Gastroesophageal sphincter (tissue), 4 donors: ENCODE results near the gene TOMM7. TPM values are rescaled to one million over a fixed set of nuclear protein-coding genes. Genes with fewer than 3 reads are reported as not detected.
"Not testable (repeated sequence)": the region's sequence is repeated elsewhere in the genome, so short reads cannot be mapped to it uniquely, and the experiment has no call there.

ENCODE experiments used
- ATAC-seq: fragments of 150-250 bp; one replicate; pipeline ENCODE4 v1.9.1; 2016; ENCODE audit warnings: mild to moderate bottlenecking, moderate library complexity
- H3K27ac ChIP-seq, 4 donors: fragments of 200-600 bp; sonication (generic) in 3 of 4; 1 replicate in 3 of 4; 2 replicates in 1 of 4; pipeline ENCODE4 v1.5.1; 2016 to 2019
- H3K27me3 ChIP-seq: fragments of 200-600 bp; sonication (generic); one replicate; pipeline ENCODE4 v1.5.1; 2019
- H3K36me3 ChIP-seq, 2 donors: fragments of 200-600 bp; sonication (generic); one replicate each; pipeline ENCODE4 v1.5.1; 2019; ENCODE audit warnings: control low read depth in 1 of 2
- H3K4me1 ChIP-seq, 3 donors: fragments of 200-600 bp; sonication (generic); 1 replicate in 2 of 3; 2 replicates in 1 of 3; pipeline ENCODE4 v1.5.1; 2016 to 2019; ENCODE audit warnings: control low read depth in 2 of 3
- H3K4me3 ChIP-seq, 2 donors: fragments of 200-600 bp; sonication (generic); one replicate each; pipeline ENCODE4 v1.5.1; 2019; ENCODE audit warnings: mild to moderate bottlenecking in 1 of 2, moderate library complexity in 1 of 2
- H3K9me3 ChIP-seq, 3 donors: fragments of 200-600 bp; sonication (generic); one replicate each; pipeline ENCODE4 v1.5.1; 2017 to 2019; ENCODE audit warnings: control low read depth in 2 of 3
- EP300 ChIP-seq: sonication (generic); formaldehyde crosslinking; IDR thresholded peaks from one replicate; pipeline ENCODE4 v1.6.1; 2017; ENCODE audit warnings: antibody characterized with exemption, mild to moderate bottlenecking
- POLR2A ChIP-seq, 2 donors: fragments of 450-650 bp; IDR thresholded peaks; one replicate each; pipeline ENCODE4 v1.6.1; 2017; ENCODE audit warnings: antibody characterized with exemption in 2 of 2, mild to moderate bottlenecking in 2 of 2, moderate library complexity in 1 of 2
- POLR2AphosphoS5 ChIP-seq: sonication (generic); formaldehyde crosslinking; IDR thresholded peaks from one replicate; pipeline ENCODE4 v1.6.1; 2017; ENCODE audit warnings: antibody characterized with exemption
- WGBS, 2 donors: methylation state at CpG; one replicate each; pipeline ENCODE4 v1.1.5; 2018; ENCODE audit warnings: low coverage in 1 of 2; 5-methylcytosine and 5-hydroxymethylcytosine counted together
- total RNA-seq, 4 donors: library from RNA; depleted of rRNA; stranded (reverse); fragments of >200 nt; gene quantifications; one replicate each; pipeline ENCODE4 v1.1.0, GENCODE V29; 2016
- TF ChIP-seq, protein P1 (sequence below), 4 experiments: fragments of 200-600 bp in 2 of 4; fragments of 450-650 bp in 2 of 4; sonication (generic) in 1 of 4; IDR thresholded peaks; one replicate each; pipeline ENCODE4 v1.5.1; 2017 to 2019; ENCODE audit warnings: antibody characterized with exemption in 4 of 4, mild to moderate bottlenecking in 2 of 4, moderate library complexity in 2 of 4

The TOMM7 gene
- total RNA-seq, 4 donors from 2014 or later, result 121 to 340 (median 231) TPM

DNA sequence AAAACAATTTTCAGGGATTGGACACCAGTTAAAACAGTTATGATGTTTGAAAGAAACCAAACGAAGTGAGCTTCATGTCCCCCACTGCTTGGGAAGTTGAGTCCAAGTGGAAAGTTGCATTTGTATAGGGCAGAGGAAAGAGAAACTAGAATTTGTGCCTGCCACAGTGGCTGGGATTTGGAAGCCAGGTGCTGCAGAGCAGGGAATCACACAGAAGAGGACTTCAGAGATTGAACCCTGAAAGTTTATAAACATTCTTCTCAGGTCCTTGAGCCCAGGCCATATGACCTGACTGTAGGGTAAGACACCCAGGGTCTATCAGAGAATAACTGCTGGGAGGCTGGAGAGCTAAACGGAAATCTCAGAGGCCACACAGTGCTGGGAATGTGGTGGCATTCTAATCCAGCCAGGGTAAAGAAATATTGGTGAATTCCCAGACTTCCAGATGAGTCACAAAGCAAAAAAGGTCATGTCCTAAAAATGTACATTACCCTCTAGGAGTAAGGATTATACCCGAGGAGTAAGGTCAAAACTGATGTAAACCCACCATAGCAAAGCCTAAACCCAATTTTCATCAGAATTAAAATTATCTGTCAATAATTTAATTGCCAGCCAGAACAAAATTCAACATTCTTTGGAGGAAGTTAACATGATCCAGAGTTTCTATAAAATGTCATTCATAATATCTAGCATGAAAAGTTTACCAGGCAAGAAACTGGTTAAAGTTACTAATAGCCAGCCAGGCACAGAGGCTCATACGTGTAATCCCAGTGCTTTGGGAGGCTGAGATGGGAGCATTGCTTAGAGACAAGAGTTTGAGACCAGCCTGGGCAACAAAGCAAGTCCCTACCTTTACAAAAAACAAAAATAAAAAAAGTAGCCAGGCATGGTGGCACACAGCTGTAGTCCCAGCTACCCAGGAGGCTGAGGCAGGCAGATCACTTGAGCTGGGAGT is 31.2 kb downstream of the TOMM7 start:
- H3K9me3 ChIP-seq, result no peaks in the 10 kb centered on the region
- no peaks in the 10 kb centered on the region for H3K4me1 ChIP-seq
- H3K27ac ChIP-seq, result no peak overlapping the region
- H3K36me3 ChIP-seq, result no peaks in the 10 kb centered on the region
- WGBS, 2 donors, result 52 to 61% methylated on average over 4 of the region's 4 CpGs
- no peaks in the 10 kb centered on the region for H3K27me3 ChIP-seq
- no peak for TF ChIP-seq POLR2AphosphoS5
- ATAC-seq, result no peak
- H3K4me3 ChIP-seq, result no peak overlapping the region

DNA sequence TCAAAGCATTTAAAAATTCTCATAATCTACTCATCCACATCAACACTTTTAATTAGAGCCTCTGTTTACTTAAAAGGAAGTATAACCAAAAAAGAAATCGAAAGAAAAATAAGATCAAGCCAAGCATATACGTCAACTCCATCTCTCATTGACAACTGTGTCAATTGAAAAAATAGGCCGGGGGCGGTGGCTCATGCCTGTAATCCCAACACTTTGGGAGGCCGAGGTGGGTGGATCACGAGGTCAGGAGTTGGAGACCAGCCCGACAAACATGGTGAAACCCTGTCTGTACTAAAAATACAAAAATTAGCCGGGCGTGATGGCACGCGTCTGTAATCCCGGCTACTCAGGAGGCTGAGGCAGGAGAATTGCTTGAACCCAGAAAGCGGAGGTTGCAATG is 32.0 kb downstream of the TOMM7 start:
- H3K27ac ChIP-seq, H3K9me3 ChIP-seq, H3K36me3 ChIP-seq, ATAC-seq, H3K27me3 ChIP-seq, H3K4me1 ChIP-seq, H3K4me3 ChIP-seq: not testable (repeated sequence)
- 70 to 91% methylated on average over 3 to 13 of the region's 13 CpGs for WGBS, 2 donors

- no peak overlapping the region for H3K4me3 ChIP-seq
- no peaks in the 10 kb centered on the region for H3K27me3 ChIP-seq
- no peak for ATAC-seq
- no peaks in the 10 kb centered on the region for H3K9me3 ChIP-seq
- TF ChIP-seq EP300 (no peak), POLR2A (IDR thresholded peaks at IDR 0.05) (no peak), POLR2AphosphoS5 (no peak)
- TF ChIP-seq, protein P1, sequence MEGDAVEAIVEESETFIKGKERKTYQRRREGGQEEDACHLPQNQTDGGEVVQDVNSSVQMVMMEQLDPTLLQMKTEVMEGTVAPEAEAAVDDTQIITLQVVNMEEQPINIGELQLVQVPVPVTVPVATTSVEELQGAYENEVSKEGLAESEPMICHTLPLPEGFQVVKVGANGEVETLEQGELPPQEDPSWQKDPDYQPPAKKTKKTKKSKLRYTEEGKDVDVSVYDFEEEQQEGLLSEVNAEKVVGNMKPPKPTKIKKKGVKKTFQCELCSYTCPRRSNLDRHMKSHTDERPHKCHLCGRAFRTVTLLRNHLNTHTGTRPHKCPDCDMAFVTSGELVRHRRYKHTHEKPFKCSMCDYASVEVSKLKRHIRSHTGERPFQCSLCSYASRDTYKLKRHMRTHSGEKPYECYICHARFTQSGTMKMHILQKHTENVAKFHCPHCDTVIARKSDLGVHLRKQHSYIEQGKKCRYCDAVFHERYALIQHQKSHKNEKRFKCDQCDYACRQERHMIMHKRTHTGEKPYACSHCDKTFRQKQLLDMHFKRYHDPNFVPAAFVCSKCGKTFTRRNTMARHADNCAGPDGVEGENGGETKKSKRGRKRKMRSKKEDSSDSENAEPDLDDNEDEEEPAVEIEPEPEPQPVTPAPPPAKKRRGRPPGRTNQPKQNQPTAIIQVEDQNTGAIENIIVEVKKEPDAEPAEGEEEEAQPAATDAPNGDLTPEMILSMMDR (IDR thresholded peaks at IDR 0.05), result no peak
- no peak overlapping the region for H3K27ac ChIP-seq
- no peaks in the 10 kb centered on the region for H3K36me3 ChIP-seq
- no peaks in the 10 kb centered on the region for H3K4me1 ChIP-seq
Observed at GRCh38 chr7:22787951-22788350, 34.7 kb downstream of the TOMM7 start.

- TF ChIP-seq, protein P1 (IDR thresholded peaks at IDR 0.05), result no peak
- TF ChIP-seq EP300 (no peak), POLR2A (IDR thresholded peaks at IDR 0.05) (no peak), POLR2AphosphoS5 (no peak)
- WGBS, 2 donors, result 70 to 74% methylated on average over 2 to 3 of the region's 3 CpGs
- no peak for ATAC-seq
- H3K27ac ChIP-seq, result no peak overlapping the region
- no peak overlapping the region for H3K4me3 ChIP-seq
- no peaks in the 10 kb centered on the region for H3K27me3 ChIP-seq
- no peaks in the 10 kb centered on the region for H3K36me3 ChIP-seq
- H3K9me3 ChIP-seq, result no peaks in the 10 kb centered on the region
- H3K4me1 ChIP-seq, result no peaks in the 10 kb centered on the region
Observed at GRCh38 chr7:22786290-22786932, 36.2 kb downstream of the TOMM7 start.

GRCh38 chr7:22784346-22784745 is 38.3 kb downstream of the TOMM7 start:
- Histone ChIP-seq H3K27me3 (no peaks in the 10 kb centered on the region), H3K4me3 (no peak overlapping the region), H3K4me1 (no peaks in the 10 kb centered on the region), H3K36me3 (no peaks in the 10 kb centered on the region), H3K9me3 (no peaks in the 10 kb centered on the region), H3K27ac (no peak overlapping the region)
- TF ChIP-seq, protein P1 (IDR thresholded peaks at IDR 0.05), result no peak
- TF ChIP-seq POLR2A (IDR thresholded peaks at IDR 0.05) (no peak), POLR2AphosphoS5 (no peak), EP300 (no peak)
- 57 to 73% methylated on average over 1 of the region's 1 CpG for WGBS, 2 donors
- no peak for ATAC-seq

DNA sequence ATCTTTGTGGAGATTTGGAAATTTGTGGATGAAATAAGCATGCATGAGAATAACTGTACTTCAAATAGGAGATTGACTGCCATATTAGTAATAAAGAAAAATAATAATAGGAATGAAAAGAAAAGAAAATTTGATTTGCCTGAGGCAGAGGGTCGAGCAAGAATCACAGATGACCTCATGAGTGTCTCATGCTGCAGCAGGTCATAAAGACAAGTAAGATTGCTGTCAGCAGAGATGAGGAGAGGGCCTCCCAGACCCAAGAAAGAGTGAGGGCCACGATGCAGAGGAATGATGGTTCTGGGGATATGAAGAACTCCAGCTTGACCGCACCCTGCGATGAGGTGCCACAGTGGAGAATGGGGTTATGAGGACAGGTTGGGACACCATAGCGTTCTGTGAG is 39.2 kb downstream of the TOMM7 start:
- Histone ChIP-seq H3K27me3 (no peaks in the 10 kb centered on the region), H3K4me1 (no peaks in the 10 kb centered on the region), H3K4me3 (no peak overlapping the region), H3K36me3 (no peaks in the 10 kb centered on the region), H3K9me3 (no peaks in the 10 kb centered on the region), H3K27ac (no peak overlapping the region)
- WGBS, 2 donors, result 90 to 96% methylated on average over 3 to 5 of the region's 5 CpGs
- TF ChIP-seq EP300 (no peak), POLR2A (IDR thresholded peaks at IDR 0.05) (no peak), POLR2AphosphoS5 (no peak)
- TF ChIP-seq, protein P1 (IDR thresholded peaks at IDR 0.05), result no peak
- no peak for ATAC-seq
